Measurements from ENCODE around the gene POFUT2.

GRCh38 chr21:45248301-45248892 is 39.3 kb downstream of the POFUT2 start:
- TF ChIP-seq POLR2AphosphoS5 (IDR thresholded peaks at IDR 0.05) (no peak), EP300 (IDR thresholded peaks at IDR 0.05) (no peak), POLR2A (IDR thresholded peaks at IDR 0.05) (no peak)
